Measurements from ENCODE around the gene DCP1A. TPM values are rescaled to one million over a fixed set of nuclear protein-coding genes. Genes with fewer than 3 reads are reported as not detected.
"Not testable (repeated sequence)": the region's sequence is repeated elsewhere in the genome, so short reads cannot be mapped to it uniquely, and the experiment has no call there.

DCP1A gene
- total RNA-seq, 3 donors from 2014 or later: 53.6 to 62.8 (median 61.5) TPM

DNA sequence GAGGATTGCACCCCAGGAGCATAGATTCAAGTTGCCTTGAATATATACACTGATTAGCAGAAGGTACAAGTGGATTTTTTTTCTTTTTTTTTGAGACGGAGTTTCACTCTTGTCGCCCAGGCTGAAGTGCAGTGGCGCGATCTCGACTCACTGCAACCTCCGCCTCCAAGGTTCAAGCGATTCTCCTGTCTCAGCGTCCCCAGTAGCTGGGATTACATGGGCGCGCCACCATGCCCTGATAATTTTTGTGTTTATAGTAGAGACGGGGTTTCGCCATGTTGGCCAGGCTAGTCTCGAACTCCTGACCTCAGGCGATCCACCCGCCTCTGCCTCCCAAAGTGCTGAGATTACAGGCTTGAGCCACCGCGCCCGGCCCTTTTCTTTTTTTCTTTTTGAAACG is 775 bp upstream of the DCP1A start:
- Mint-ChIP-seq H3K4me3 (peak overlapping the region; percentile 98), H3K4me1 (ENCODE audit: low read depth) (peaks cover 28% of the 10 kb centered on the region)
- H3K36me3 Mint-ChIP-seq (ENCODE audit: insufficient read depth); H3K9me3 Mint-ChIP-seq; ATAC-seq; DNase-seq; H3K27me3 Mint-ChIP-seq (ENCODE audit: low read depth): not testable (repeated sequence)

DNA sequence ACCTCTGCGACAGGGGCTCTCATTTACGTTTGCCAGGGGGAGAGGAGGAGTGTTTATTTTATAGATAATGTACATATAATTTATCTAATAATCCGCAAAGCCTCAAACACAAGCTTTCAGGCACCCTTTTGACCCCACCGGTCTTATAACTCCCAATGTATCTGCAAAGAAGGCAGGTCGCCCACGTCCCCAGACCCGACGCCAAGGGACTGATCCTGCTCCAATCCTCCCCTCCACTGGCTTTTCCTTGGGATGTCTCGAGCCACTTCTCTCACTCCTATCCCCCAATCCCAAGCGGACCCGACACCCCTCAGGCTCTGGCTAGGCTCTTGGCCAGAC is 452 bp downstream of the DCP1A start:
- H3K4me1 Mint-ChIP-seq (ENCODE audit: low read depth): peaks cover 35% of the 10 kb centered on the region
- peak; percentile 7 for ATAC-seq
- H3K27me3 Mint-ChIP-seq (ENCODE audit: low read depth): no peaks in the 10 kb centered on the region

DNA sequence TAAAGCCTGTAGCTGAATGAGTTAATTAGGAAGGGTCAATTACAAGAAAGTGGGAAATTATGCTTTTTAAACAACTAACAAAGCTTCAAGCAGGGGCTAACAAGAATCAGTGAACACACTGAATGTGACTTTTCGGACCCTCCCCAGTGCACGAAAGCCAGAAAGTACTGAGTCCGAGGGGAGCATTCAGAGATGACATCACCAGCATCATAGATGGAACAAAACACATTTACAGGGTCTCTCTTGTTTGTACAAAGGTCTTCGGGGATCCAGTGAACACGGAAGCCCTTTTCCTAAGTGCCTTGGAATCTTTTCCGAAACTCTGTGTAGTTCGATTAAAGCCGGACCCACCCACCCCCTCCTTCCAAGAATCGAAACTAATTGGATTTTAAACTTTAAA is 829 bp downstream of the DCP1A start:
- Mint-ChIP-seq H3K9me3 (no peaks in the 10 kb centered on the region), H3K27me3 (ENCODE audit: low read depth) (no peaks in the 10 kb centered on the region), H3K4me1 (ENCODE audit: low read depth) (peaks cover 35% of the 10 kb centered on the region), H3K36me3 (ENCODE audit: insufficient read depth) (peaks cover 15% of the 10 kb centered on the region), H3K4me3 (peak overlapping the region; percentile 98)
- no peak for ATAC-seq
- no peak for DNase-seq

More for the DNA sequence above, 452 bp downstream of the DCP1A start:
- peaks cover 15% of the 10 kb centered on the region for H3K36me3 Mint-ChIP-seq (ENCODE audit: insufficient read depth)
- DNase-seq: no peak
- H3K4me3 Mint-ChIP-seq: peak overlapping the region; percentile 98
- H3K9me3 Mint-ChIP-seq: no peaks in the 10 kb centered on the region

DNA sequence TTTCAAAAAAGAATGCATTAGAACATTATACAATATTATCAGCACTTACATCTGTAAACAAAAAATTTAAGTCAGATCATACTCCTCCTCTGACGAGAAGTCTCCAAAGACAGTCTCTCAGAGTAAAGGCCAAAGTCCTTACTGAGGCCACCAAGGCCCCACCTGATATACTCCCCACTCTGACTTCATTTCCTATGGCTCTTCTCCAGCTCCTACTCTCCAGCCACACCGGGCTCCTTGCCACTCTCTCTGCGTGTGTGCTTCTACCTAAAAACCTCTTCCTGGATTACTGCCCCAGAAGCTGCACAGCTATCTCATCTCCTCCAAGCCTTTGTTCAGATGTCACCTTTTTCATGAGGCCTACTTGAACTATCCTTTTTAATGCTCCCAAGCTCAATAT is 5.0 kb downstream of the DCP1A start:
- ATAC-seq (no peak), DNase-seq (no peak)
- no peaks in the 10 kb centered on the region for H3K27me3 Mint-ChIP-seq (ENCODE audit: low read depth)
- no peaks in the 10 kb centered on the region for H3K9me3 Mint-ChIP-seq
- peaks cover 23% of the 10 kb centered on the region for H3K36me3 Mint-ChIP-seq (ENCODE audit: insufficient read depth)
- peaks cover 36% of the 10 kb centered on the region for H3K4me1 Mint-ChIP-seq (ENCODE audit: low read depth)
- no peak overlapping the region for H3K4me3 Mint-ChIP-seq

DNA sequence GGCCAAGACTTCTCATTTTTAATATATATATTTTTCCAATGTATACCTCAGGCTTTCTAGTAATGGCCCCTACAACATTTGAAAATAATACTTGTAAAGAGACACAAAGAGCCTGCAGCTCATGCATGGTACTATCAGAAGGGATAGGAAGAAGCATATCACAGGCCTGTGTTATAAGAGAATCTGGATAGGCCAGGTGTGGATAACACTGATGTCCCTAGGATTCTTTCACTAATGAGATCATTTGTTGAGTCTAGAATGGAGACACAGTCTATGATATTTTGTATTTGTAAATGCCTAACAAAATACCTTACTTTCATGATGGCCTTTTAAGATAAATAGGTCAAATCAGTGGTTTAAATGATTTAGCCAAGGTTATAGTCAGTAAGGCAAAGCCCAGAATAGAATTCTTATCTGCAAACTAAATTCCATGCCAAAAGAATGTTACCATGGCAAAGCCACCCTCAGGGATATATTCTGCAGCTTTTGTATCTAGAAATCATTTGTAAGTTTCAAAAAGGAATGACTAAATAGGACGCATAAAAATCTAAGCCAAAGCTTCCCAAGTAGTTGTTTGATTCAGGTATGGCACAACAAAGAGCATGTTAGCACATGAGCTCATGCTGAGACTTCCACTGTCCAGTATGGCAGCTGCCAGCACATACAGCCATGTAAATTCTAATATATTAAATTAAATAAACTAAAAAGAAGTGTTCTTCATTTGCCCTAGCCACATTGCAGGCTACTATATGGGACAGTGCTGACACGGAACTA is 10.0 kb downstream of the DCP1A start:
- no peak overlapping the region for H3K4me3 Mint-ChIP-seq
- ATAC-seq (no peak), DNase-seq (no peak)
- H3K9me3 Mint-ChIP-seq: no peaks in the 10 kb centered on the region
- peaks cover 14% of the 10 kb centered on the region for H3K4me1 Mint-ChIP-seq (ENCODE audit: low read depth)
- no peaks in the 10 kb centered on the region for H3K27me3 Mint-ChIP-seq (ENCODE audit: low read depth)
- H3K36me3 Mint-ChIP-seq (ENCODE audit: insufficient read depth): peaks cover 29% of the 10 kb centered on the region

DNA sequence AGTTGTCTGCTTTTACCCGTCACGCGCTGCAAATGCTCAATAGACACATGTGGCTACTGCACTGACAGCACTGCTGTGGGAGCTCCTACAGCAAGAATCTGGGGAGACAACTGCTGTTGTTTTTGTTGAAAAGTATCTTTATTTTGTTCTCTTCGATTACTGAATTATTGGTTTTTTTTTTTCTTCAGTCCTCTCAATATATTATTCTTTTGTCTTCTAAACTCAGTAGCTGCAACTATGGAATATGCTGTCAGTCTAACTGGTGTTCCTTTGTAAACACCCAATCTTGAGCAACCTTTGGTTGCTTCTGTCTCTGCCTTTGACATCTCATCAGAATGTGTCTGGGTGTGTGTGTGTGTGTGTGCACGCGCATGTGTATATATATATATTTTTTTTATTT is 12.6 kb downstream of the DCP1A start:
- Mint-ChIP-seq H3K9me3 (no peaks in the 10 kb centered on the region), H3K27me3 (ENCODE audit: low read depth) (no peaks in the 10 kb centered on the region), H3K4me3 (no peak overlapping the region), H3K4me1 (ENCODE audit: low read depth) (peaks cover 17% of the 10 kb centered on the region), H3K36me3 (ENCODE audit: insufficient read depth) (peaks cover 25% of the 10 kb centered on the region)
- ATAC-seq: no peak
- no peak for DNase-seq

DNA sequence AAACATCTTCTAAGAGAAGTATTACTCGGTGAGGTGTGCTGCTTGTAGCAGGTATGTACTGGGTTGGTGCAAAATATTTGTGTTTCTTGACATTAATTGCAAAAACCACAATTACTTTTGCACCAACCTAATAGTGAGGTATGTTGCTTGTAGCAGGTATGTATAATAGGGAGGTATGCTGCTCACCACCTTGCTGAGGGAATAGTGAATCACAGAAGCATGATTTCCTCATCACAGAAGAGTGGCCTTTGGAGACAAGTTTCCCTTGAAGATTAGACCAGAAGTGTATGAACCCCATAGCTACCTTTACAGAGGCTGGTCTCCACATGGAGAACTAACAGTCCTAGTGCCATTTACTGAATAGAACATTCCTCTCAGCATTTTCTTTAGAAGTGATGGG is 15.5 kb downstream of the DCP1A start:
- H3K36me3 Mint-ChIP-seq (ENCODE audit: insufficient read depth): peaks cover 26% of the 10 kb centered on the region
- no peak overlapping the region for H3K4me3 Mint-ChIP-seq
- no peak for DNase-seq
- no peak for ATAC-seq
- peaks cover 26% of the 10 kb centered on the region for H3K4me1 Mint-ChIP-seq (ENCODE audit: low read depth)
- no peaks in the 10 kb centered on the region for H3K9me3 Mint-ChIP-seq
- H3K27me3 Mint-ChIP-seq (ENCODE audit: low read depth): no peaks in the 10 kb centered on the region

DNA sequence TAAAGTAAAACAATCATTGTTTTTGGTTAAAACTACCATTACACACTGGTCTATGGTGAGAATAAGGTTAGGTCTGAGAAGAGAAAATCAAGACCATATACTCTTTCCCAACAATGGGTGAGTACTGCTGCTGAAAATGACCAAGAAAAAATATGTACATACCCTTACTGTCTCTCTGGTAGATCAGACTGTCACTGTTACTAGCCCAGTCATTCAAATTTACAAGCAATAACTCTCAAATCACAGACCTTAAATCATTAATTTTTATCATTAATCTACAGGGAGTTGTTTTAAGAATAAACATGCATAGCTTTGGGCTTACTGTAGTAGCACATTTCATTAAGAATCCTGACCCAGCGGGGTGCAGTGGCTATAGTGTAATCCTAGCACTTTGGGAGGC is 17.4 kb downstream of the DCP1A start:
- Mint-ChIP-seq H3K4me1 (ENCODE audit: low read depth) (peaks cover 40% of the 10 kb centered on the region), H3K36me3 (ENCODE audit: insufficient read depth) (peaks cover 25% of the 10 kb centered on the region), H3K4me3 (no peak overlapping the region), H3K9me3 (no peaks in the 10 kb centered on the region), H3K27me3 (ENCODE audit: low read depth) (no peaks in the 10 kb centered on the region)
- ATAC-seq (no peak), DNase-seq (no peak)

DNA sequence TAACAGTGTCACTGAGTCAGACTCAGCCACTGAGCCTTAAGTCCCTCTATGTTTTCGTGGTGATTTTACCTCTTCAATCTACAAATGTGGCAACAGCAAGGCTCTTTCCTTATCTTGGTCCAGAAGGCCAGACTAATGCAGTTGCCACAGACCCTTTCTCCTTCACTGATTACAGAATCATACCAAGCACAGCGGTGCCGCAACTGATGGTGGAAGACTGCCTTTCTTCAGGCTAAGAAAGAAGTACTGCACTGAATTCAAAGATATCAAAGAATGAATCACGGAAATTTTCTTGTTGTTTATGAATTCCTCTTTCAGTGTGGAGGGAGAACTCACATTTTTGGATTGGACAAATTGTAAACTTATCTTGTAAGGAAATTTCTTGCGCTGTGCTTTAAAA is 18.6 kb downstream of the DCP1A start:
- Mint-ChIP-seq H3K36me3 (ENCODE audit: insufficient read depth) (peaks cover 15% of the 10 kb centered on the region), H3K4me3 (no peak overlapping the region), H3K9me3 (no peaks in the 10 kb centered on the region), H3K4me1 (ENCODE audit: low read depth) (peaks cover 40% of the 10 kb centered on the region), H3K27me3 (ENCODE audit: low read depth) (no peaks in the 10 kb centered on the region)
- ATAC-seq (no peak), DNase-seq (no peak)

DNA sequence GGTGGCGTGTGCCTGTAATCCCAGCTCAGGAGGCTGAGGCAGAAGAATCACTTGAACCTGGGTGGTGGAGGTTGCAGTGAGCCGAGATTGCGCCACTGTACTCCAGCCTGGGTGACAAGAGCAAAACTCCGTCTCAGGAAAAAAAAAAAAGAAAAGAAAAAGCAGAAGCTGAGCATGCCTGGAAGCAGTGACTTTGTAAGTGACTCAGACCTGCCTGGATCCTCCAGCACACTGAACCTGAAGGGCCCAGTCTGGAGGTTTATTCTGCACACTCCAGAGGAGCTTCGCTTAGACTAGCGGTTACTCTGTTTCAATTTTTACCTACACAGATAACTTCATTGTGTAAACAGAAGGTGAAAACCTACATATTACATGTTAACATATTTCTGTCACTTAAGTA is 19.4 kb downstream of the DCP1A start:
- ATAC-seq: not testable (repeated sequence)
- peaks cover 40% of the 10 kb centered on the region for H3K4me1 Mint-ChIP-seq (ENCODE audit: low read depth)

DNA sequence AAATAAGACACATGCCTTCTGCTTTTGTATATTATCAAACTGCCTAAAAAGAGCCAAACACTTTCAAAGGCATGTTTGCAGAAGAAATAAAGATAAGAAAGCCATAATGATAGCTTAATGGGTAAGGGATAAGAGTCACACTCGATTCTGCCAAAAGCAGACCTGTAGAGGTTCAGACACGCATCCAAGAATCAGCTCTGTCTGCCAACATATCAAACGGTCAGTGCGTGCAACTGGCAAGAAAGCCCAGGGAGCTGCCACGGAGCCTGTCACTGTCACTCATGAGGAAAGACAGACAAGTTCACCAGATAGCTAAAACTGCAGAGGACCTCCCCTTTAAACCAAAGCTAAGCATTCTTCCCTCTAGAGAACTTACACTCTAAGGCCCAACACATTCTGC is 23.2 kb downstream of the DCP1A start:
- peaks cover 34% of the 10 kb centered on the region for H3K4me1 Mint-ChIP-seq (ENCODE audit: low read depth)
- DNase-seq: no peak
- no peaks in the 10 kb centered on the region for H3K9me3 Mint-ChIP-seq
- peaks cover 16% of the 10 kb centered on the region for H3K36me3 Mint-ChIP-seq (ENCODE audit: insufficient read depth)
- H3K27me3 Mint-ChIP-seq (ENCODE audit: low read depth): no peaks in the 10 kb centered on the region
- H3K4me3 Mint-ChIP-seq: no peak overlapping the region
- ATAC-seq: no peak

More for the DNA sequence above, 19.4 kb downstream of the DCP1A start:
- H3K36me3 Mint-ChIP-seq (ENCODE audit: insufficient read depth): peaks cover 12% of the 10 kb centered on the region
- DNase-seq; H3K4me3 Mint-ChIP-seq; H3K27me3 Mint-ChIP-seq (ENCODE audit: low read depth); H3K9me3 Mint-ChIP-seq: not testable (repeated sequence)

DNA sequence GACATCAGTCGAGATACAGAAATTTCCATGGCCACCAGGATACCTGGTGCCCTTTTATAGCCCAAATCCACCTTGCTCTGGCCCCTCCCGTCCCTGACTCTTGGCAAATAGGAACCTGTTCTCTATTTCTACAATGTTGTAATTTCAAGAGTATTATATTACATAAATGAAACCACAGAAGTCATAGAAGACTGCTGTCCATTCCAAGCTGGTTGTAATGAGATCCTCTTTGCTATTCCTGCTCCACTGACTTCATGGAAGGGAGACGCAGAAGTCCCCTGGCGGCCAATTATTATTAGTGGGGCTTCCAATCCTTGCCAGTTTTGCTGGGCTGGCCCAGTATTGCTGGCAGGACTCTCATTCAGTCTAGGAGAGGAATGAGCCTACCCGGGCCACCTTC is 26.6 kb downstream of the DCP1A start:
- Mint-ChIP-seq H3K4me1 (ENCODE audit: low read depth) (peaks cover 19% of the 10 kb centered on the region), H3K9me3 (no peaks in the 10 kb centered on the region), H3K27me3 (ENCODE audit: low read depth) (no peaks in the 10 kb centered on the region), H3K4me3 (no peak overlapping the region), H3K36me3 (ENCODE audit: insufficient read depth) (peaks cover 19% of the 10 kb centered on the region)
- DNase-seq (no peak), ATAC-seq (no peak)

DNA sequence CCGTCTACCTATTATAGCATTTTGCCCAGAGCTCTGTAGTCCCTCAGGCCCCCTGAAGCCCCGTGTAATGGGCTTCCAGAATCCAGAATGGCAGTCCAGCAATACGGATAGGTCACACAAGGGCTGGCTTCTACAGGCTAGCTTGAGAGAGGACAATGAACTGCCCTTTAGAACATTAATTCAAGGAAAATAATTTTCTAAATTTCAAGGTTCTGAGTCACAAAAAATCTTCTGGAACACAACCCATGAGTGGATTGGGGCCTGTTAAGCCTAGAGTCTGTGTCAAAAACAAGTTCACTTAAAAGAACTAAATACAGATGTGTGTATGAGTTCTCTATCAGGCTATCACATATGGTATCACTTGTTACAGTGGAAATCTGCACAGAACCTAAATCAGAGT is 28.8 kb downstream of the DCP1A start:
- Mint-ChIP-seq H3K27me3 (ENCODE audit: low read depth) (no peaks in the 10 kb centered on the region), H3K9me3 (no peaks in the 10 kb centered on the region), H3K4me3 (no peak overlapping the region), H3K36me3 (ENCODE audit: insufficient read depth) (peaks cover 16% of the 10 kb centered on the region), H3K4me1 (ENCODE audit: low read depth) (peaks cover 8% of the 10 kb centered on the region)
- ATAC-seq (no peak), DNase-seq (no peak)

DNA sequence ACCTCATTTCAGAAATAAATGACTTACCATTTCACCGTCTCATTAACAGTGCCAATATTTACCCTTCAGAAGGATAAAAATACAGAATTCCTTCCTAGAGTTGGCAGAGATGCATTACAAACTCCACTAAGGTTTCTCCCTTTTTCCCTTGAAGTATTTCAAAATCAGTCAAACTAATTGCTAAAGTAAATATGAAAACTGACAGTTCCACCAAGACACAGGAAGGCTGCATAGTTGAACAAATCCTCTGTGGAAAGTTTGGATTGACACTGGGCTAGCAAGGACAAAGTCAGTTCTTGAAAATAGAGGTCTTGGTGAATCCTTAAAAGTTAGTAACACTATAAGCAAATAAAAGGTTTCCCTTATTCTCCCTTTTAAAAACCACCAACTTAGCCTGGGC is 34.5 kb downstream of the DCP1A start:
- peaks cover 16% of the 10 kb centered on the region for H3K36me3 Mint-ChIP-seq (ENCODE audit: insufficient read depth)
- no peak for ATAC-seq

DNA sequence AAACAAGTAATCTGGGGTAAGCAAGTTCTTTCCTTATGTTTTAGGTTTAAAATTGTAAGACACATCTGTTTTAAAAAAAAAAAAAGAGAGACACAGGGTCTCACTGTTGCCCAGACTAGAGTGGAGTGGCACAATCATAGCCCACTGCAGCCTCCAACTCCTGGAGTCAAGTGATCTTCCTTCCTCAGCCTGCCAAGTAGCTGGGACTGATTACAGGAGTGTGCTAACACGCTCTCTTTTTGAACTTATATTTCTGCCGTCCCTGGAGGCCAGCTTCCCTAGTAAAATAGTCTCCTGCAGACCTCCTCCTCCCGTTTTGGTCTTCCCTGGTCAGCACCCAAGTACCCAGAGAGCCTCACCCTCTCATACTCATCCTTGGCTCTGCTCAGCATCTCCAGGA is 35.5 kb downstream of the DCP1A start:
- Mint-ChIP-seq H3K36me3 (ENCODE audit: insufficient read depth) (peaks cover 18% of the 10 kb centered on the region), H3K9me3 (no peaks in the 10 kb centered on the region), H3K27me3 (ENCODE audit: low read depth) (no peaks in the 10 kb centered on the region), H3K4me3 (no peak overlapping the region), H3K4me1 (ENCODE audit: low read depth) (no peaks in the 10 kb centered on the region)
- ATAC-seq (no peak), DNase-seq (no peak)

More for the DNA sequence above, 34.5 kb downstream of the DCP1A start:
- DNase-seq: no peak
- no peaks in the 10 kb centered on the region for H3K4me1 Mint-ChIP-seq (ENCODE audit: low read depth)
- H3K27me3 Mint-ChIP-seq (ENCODE audit: low read depth): no peaks in the 10 kb centered on the region
- no peaks in the 10 kb centered on the region for H3K9me3 Mint-ChIP-seq
- no peak overlapping the region for H3K4me3 Mint-ChIP-seq

All from activated T-cell treated with anti-CD3 and anti-CD28 coated beads, Interleukin-2, amount 50 U/mL, for 4 hours (primary cell).